Neural progenitor cell (in vitro differentiated cells): ENCODE data around the gene HDDC3.

Experiments used
- EZH2 ChIP-seq: fragments of 200-600 bp; sonication (generic); IDR thresholded peaks from 2 replicates; pipeline ENCODE4 v1.6.1; 2017; ENCODE audit warnings: antibody characterized with exemption, mild to moderate bottlenecking, moderate library complexity
- EZH2phosphoT487 ChIP-seq: fragments of 200-600 bp; sonication (generic); IDR thresholded peaks from 2 replicates; pipeline ENCODE4 v1.6.1; 2017; ENCODE audit warnings: antibody characterized with exemption
- TF ChIP-seq, protein P1 (sequence below): fragments of 200-600 bp; sonication (generic); IDR thresholded peaks from 2 replicates; pipeline ENCODE4 v1.5.1; 2017; ENCODE audit warnings: antibody characterized with exemption, mild to moderate bottlenecking

DNA sequence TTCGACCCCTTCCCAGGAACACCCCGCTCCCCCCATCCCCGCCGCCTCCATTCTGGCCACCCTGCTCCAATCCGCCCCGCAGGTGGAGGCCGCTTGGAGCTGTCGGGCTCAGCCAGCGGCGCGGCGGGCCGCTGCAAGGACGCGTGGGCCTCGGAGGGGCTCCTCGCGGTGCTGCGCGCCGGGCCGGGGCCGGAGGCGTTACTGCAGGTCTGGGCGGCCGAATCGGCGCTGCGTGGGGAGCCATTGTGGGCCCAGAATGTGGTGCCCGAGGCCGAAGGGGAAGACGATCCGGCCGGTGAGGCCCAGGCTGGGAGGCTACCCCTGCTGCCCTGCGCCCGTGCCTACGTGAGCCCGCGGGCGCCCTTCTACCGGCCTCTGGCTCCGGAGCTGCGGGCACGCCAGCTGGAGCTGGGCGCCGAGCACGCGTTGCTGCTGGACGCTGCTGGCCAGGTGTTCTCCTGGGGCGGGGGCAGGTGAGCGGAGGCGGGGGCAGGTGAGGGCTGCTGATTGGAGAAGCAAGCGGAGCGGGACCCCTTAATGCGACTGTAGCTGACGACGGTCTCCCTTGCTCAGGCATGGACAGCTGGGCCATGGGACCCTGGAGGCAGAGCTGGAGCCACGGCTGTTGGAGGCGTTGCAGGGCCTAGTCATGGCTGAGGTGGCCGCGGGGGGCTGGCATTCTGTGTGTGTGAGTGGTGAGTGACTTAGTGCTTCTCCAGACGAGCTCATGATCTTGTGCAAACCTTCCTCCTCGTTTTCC, 24.9 kb upstream of the HDDC3 start:
- TF ChIP-seq, protein P1, sequence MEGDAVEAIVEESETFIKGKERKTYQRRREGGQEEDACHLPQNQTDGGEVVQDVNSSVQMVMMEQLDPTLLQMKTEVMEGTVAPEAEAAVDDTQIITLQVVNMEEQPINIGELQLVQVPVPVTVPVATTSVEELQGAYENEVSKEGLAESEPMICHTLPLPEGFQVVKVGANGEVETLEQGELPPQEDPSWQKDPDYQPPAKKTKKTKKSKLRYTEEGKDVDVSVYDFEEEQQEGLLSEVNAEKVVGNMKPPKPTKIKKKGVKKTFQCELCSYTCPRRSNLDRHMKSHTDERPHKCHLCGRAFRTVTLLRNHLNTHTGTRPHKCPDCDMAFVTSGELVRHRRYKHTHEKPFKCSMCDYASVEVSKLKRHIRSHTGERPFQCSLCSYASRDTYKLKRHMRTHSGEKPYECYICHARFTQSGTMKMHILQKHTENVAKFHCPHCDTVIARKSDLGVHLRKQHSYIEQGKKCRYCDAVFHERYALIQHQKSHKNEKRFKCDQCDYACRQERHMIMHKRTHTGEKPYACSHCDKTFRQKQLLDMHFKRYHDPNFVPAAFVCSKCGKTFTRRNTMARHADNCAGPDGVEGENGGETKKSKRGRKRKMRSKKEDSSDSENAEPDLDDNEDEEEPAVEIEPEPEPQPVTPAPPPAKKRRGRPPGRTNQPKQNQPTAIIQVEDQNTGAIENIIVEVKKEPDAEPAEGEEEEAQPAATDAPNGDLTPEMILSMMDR, result no peak
- TF ChIP-seq EZH2phosphoT487 (no peak), EZH2 (no peak)
